ENCODE results near the gene OSBPL2. TPM values are rescaled to one million over a fixed set of nuclear protein-coding genes. Genes with fewer than 3 reads are reported as not detected.

Gene OSBPL2
- polyA plus RNA-seq, 6 donors from 2014 or later: 15.8 to 29.5 (median 17.7) TPM

DNA sequence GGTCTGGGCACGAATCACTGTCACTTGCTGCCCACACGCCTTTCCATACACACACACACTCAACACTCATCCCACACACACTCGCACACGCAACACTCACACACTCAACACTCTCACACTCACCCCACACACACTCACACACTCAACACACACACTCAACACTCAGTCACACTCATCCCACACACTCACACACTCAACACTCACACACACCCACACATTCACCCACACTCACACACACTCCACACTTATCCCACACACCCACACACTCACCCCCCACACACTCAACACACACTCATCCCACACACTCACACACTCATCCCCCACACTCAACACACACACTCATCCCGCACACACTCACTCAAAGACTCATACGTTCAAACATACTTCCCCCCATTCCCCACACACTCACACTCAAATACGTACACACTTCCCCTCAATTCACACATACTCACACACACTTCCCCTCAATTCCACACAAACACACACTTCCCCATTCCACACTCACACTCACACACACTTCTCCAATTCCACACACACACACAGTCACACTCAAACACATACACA, 9.3 kb upstream of the OSBPL2 start:
- peaks cover 4 to 38% (median 26%) of the 10 kb centered on the region in 3 donors for H3K27me3 Mint-ChIP-seq
- no peak for ATAC-seq (ENCODE audit: low read depth in 2 of 2)
- DNase-seq: no peak
- H3K27ac Mint-ChIP-seq: no peak overlapping the region
- peaks cover 0 to 5% (median 3%) of the 10 kb centered on the region in 7 donors for H3K9me3 Mint-ChIP-seq
- H3K4me3 Mint-ChIP-seq: no peak overlapping the region
- no peaks in the 10 kb centered on the region for H3K4me1 Mint-ChIP-seq
- H3K36me3 Mint-ChIP-seq: no peaks in the 10 kb centered on the region

DNA sequence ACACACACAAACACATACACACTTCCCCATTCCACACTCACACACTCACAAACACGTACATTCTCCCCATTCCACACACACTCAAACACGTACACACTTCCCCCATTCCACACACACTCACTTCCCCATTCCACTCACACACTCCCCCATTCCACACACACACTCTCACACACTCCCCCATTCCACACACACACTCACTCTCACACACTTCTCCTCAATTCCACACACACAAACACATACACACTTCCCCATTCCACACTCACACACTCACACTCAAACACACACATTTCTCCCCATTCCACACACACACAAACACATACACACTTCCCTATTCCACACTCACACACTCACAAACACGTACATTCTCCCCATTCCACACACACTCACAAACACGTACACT, 8.7 kb upstream of the OSBPL2 start:
- H3K27me3 Mint-ChIP-seq: peaks cover under 1 to 32% (median 20%) of the 10 kb centered on the region in 3 donors
- ATAC-seq (ENCODE audit: low read depth in 2 of 2) (no peak), DNase-seq (no peak)
- H3K36me3 Mint-ChIP-seq: no peaks in the 10 kb centered on the region
- no peaks in the 10 kb centered on the region for H3K4me1 Mint-ChIP-seq
- peaks cover 0 to 5% (median 3%) of the 10 kb centered on the region in 7 donors for H3K9me3 Mint-ChIP-seq
- no peak overlapping the region for H3K27ac Mint-ChIP-seq
- no peak overlapping the region for H3K4me3 Mint-ChIP-seq

DNA sequence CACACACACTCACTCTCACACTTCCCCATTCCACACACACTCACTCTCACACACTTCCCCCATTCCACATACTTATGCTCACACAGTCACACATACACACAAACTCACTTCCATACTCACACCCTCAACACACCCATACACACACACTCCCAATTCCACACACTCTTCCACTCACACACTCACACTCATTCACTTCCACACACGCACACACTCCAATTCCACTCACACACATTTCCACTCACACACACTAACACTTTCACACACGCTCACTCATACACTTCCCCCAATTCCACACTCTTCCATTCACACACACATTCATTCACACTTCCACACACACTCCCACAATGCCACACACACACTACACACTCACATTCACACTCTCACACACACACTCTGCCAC, 8.0 kb upstream of the OSBPL2 start:
- H3K27ac Mint-ChIP-seq: no peak overlapping the region
- DNase-seq (no peak), ATAC-seq (ENCODE audit: low read depth in 2 of 2) (peak in 1 of 2 donors; percentile 16)
- H3K27me3 Mint-ChIP-seq: peaks cover 0 to 26% (median 14%) of the 10 kb centered on the region in 3 donors
- H3K36me3 Mint-ChIP-seq: no peaks in the 10 kb centered on the region
- H3K4me1 Mint-ChIP-seq: no peaks in the 10 kb centered on the region
- H3K9me3 Mint-ChIP-seq: peaks cover 0 to 5% (median 3%) of the 10 kb centered on the region in 7 donors
- H3K4me3 Mint-ChIP-seq: no peak overlapping the region

DNA sequence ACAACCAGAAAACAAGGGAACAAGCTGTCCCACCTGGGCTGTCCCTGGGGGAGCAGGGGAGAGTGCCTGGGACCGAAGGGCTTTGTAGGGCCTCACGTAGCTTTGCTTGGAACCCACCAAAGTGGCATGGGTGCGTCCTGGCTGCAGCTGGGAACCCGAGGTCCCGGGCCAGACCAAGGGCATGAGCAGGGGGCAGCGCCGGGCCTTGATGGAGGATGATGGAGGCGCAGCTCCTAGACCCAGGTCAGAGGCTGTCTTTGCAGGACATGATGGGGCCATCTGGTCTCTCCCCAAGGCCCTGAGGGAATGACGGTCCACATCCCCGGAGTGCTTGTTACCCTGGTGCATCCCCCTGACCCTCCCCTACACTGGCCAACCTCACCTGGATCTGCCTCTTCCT, 7.6 kb upstream of the OSBPL2 start:
- no peaks in the 10 kb centered on the region for H3K4me1 Mint-ChIP-seq
- no peak overlapping the region for H3K4me3 Mint-ChIP-seq
- peaks cover 0 to 5% (median 3%) of the 10 kb centered on the region in 7 donors for H3K9me3 Mint-ChIP-seq
- no peak overlapping the region for H3K27ac Mint-ChIP-seq
- H3K36me3 Mint-ChIP-seq: no peaks in the 10 kb centered on the region
- DNase-seq (no peak), ATAC-seq (ENCODE audit: low read depth in 2 of 2) (no peak)
- peaks cover 0 to 22% (median 10%) of the 10 kb centered on the region in 3 donors for H3K27me3 Mint-ChIP-seq

DNA sequence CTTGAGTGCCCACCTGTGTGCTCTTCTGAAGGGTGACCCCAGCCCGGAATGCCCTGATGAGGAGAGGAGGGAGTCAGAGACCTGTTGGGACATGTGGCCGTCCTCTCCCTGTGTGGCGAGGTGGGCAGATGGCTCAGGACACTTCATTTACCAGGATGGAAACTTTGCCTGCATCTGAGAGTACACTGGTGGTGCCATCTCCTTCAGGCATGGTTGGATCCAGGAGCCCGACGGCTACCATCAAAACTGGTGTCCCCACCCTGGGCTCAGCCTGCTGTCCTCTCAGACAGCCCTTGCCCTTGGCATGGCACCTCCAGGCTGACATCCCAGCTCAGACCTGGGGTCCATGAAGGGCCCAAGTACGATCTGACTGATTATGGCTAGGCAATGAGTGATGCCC, 7.0 kb upstream of the OSBPL2 start:
- peaks cover 0 to 16% (median 15%) of the 10 kb centered on the region in 3 donors for H3K27me3 Mint-ChIP-seq
- H3K4me1 Mint-ChIP-seq: peaks cover 0 to 4% (median 0%) of the 10 kb centered on the region in 3 donors
- H3K27ac Mint-ChIP-seq: no peak overlapping the region
- ATAC-seq (ENCODE audit: low read depth in 2 of 2): no peak
- H3K36me3 Mint-ChIP-seq: no peaks in the 10 kb centered on the region
- H3K9me3 Mint-ChIP-seq: peaks cover 0 to 5% (median 3%) of the 10 kb centered on the region in 7 donors
- no peak for DNase-seq
- H3K4me3 Mint-ChIP-seq: no peak overlapping the region

DNA sequence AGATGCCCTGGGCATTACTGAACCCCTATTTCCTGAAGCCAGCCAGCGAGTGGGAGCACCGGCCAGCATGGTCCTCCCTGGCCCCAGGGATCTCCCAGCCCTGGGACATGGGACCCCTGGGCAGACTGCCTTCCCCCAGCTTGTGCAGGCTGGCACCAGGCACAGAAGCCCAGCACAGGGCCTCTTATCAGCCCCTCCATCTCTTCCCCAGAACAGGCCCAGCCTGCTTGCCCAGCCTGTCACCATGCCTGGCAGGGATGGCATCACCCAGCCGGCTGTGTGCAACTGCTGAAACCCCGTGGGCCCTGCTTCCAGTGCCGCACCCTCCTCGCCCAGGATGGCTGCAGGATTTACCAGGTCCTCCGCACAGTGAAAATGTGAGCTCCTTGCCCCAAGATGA, 6.1 kb upstream of the OSBPL2 start:
- Mint-ChIP-seq H3K27ac (no peak overlapping the region), H3K9me3 (peaks cover 0 to 5% (median 3%) of the 10 kb centered on the region in 7 donors), H3K4me3 (no peak overlapping the region), H3K4me1 (peaks cover 0 to 4% (median 0%) of the 10 kb centered on the region in 3 donors), H3K27me3 (peaks cover 0 to 10% (median 7%) of the 10 kb centered on the region in 3 donors), H3K36me3 (no peaks in the 10 kb centered on the region)
- no peak for DNase-seq
- ATAC-seq (ENCODE audit: low read depth in 2 of 2): no peak

DNA sequence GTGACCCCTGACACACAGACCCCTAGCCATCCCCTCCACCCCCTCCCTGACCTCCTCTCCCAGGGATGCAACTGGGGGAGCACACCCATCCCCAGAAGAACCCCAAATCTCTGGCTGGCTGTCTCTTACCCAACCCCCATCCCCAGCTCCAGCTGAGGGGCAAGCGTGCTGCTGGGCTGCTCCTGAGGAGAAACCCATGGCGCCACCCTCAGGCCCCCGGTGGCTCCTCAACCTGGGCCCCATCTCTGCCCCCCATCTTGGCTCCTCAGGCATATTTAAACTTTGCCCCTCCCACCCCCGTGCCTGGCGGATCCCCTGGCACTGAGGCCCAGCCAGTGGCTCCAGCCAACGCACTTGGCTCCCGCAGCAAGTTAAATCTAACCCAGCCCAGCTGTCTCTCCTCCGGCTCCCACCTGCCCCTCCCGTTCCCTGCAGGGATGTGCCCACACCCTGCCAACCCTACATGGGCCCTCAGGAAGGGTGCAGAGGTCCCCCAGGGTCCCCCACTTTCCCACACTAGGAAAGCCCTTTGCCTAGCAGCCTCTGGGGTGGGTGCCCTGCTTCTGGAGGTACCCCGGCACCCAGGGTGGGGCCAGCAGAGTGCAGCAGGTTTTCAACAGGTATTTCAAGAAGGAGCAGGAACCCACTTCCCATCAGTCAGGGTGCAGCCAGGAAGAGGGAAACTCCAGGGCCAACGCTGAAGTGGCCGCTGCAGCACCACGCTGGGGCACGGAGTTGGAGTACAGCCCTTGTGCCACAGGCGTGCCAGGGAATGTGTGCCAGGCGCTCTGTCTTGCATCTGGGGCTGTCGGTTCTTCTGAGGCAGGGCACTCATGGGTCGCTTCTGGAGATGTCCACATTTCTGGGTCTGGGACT, 5.3 kb upstream of the OSBPL2 start:
- Mint-ChIP-seq H3K9me3 (peaks cover 0 to 5% (median 3%) of the 10 kb centered on the region in 7 donors), H3K36me3 (no peaks in the 10 kb centered on the region), H3K27ac (no peak overlapping the region), H3K4me3 (no peak overlapping the region), H3K27me3 (peaks cover 0 to 8% (median 6%) of the 10 kb centered on the region in 3 donors), H3K4me1 (peaks cover 4 to 8% (median 5%) of the 10 kb centered on the region in 3 donors)
- ATAC-seq (ENCODE audit: low read depth in 2 of 2) (no peak), DNase-seq (no peak)

DNA sequence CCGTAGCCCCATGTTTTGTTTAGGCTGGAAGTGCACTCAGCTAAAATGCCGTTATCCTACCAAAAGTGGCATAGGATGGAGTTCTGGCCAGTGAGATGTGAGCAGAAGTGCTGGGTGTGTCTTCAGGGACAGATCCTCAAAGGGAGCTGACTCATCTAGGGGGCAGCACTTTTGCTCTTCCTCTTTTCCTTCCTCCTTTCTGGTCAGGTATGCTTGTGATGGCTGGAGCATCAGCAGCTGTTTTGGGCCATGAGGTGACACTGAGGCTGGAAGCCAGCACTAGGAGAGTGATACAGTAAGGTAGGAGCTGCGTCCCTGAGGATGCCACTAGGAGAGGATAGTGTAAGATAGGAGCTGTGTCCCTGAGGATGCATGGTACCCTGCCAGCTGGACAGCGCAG, 4.6 kb upstream of the OSBPL2 start:
- no peak for DNase-seq
- no peaks in the 10 kb centered on the region for H3K36me3 Mint-ChIP-seq
- ATAC-seq (ENCODE audit: low read depth in 2 of 2): no peak

DNA sequence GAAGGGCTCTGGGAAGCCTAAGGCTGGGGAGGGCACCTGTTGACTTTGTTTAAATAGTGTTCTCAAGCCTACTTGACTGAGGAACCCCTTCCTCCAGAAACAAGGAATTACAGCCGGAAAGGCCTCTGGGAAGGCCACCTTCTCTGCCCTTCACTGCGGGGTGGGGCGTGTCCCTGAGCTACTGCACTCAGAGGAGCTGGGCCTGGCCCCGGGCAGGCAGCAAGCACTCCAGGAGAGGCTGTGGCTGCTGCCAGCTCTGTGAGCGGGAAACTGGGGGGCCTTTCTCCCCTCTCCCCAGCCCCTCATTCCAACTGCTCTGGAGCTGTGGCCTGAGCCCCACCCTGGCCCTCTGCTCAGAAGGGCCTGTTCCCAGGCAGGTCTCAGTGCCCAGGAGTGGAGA, 4.0 kb upstream of the OSBPL2 start:
- Mint-ChIP-seq H3K27me3 (peaks cover 0 to 8% (median 6%) of the 10 kb centered on the region in 3 donors), H3K4me1 (peaks cover 8 to 11% (median 10%) of the 10 kb centered on the region in 3 donors), H3K36me3 (no peaks in the 10 kb centered on the region), H3K27ac (peak overlapping the region in 1 of 6 donors; percentile 81), H3K4me3 (no peak overlapping the region), H3K9me3 (peaks cover 0 to 5% (median 3%) of the 10 kb centered on the region in 7 donors)
- DNase-seq (no peak), ATAC-seq (ENCODE audit: low read depth in 2 of 2) (no peak)

More for the DNA sequence above, 4.6 kb upstream of the OSBPL2 start:
- Mint-ChIP-seq H3K9me3 (peaks cover 0 to 5% (median 3%) of the 10 kb centered on the region in 7 donors), H3K4me1 (peaks cover 5 to 11% (median 5%) of the 10 kb centered on the region in 3 donors), H3K4me3 (no peak overlapping the region), H3K27ac (no peak overlapping the region), H3K27me3 (peaks cover 0 to 8% (median 6%) of the 10 kb centered on the region in 3 donors)

DNA sequence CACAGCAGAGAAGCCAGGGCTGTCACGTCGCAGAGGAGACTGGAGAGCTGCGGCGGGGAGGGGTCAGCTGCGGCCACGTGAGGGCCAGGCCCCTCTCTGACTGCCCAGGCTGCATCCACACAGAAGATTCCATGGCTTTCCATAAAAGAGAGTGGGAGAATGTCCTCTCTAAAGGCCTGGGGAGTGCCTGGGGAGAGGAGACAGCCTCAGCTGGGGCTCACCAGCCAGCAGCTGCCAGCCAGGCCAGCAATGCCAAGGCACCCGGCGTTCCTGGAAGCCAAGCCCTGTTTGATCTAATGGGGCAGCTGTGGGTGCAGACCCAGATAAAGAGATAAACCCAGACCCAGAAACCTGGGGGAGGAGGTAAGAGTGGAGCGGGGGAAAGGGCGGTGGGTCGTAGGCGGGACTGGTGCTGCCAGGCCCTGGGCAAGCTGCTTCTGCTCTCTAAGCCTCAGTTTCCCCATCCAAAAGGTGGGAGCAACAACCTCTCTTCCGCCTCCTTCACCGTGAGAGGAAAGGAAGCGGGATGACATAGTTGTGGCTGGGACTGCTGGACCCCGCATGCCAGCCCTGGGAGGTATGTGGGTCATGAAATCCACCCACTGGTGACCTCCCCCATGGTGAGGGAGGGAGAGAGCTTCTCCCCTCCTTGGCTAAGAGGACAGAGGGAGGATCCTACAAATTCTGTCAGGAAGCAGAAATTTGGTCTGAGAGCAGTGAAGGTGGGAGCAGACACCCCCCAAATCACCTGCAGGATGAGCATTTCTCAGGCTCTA, 3.1 kb upstream of the OSBPL2 start:
- H3K27ac Mint-ChIP-seq: no peak overlapping the region
- H3K9me3 Mint-ChIP-seq: peaks cover 0 to 5% (median 3%) of the 10 kb centered on the region in 7 donors
- H3K4me1 Mint-ChIP-seq: peaks cover 14 to 18% (median 17%) of the 10 kb centered on the region in 3 donors
- H3K27me3 Mint-ChIP-seq: peaks cover 0 to 8% (median 6%) of the 10 kb centered on the region in 3 donors
- DNase-seq (no peak), ATAC-seq (ENCODE audit: low read depth in 2 of 2) (no peak)
- no peaks in the 10 kb centered on the region for H3K36me3 Mint-ChIP-seq
- H3K4me3 Mint-ChIP-seq: peak overlapping the region in 1 of 8 donors; percentile 47

DNA sequence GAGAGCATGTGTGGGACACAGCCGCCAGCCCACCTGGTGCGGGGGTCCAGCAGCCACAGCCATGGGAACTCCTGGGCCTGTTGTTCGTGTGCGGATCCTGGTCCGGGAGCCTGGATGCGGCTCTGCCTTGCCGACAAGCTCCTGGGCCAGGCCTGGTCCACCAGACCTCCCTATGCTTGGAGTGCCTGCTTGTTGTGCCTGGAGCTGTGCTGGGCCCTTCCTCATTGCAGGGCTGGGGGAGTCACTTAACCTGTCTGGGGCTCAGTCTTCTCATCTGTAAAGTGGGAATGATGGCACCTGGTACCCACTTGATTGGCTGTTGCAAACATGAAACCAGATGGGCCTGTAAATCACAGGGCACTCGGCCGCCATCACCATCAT, 2.6 kb upstream of the OSBPL2 start:
- Mint-ChIP-seq H3K4me1 (peaks cover 15 to 23% (median 19%) of the 10 kb centered on the region in 3 donors), H3K9me3 (peaks cover 0 to 5% (median 3%) of the 10 kb centered on the region in 7 donors), H3K4me3 (peak overlapping the region in 1 of 8 donors; percentile 29), H3K27me3 (peaks cover 0 to 8% (median 6%) of the 10 kb centered on the region in 3 donors), H3K27ac (peak overlapping the region in 1 of 6 donors; percentile 37), H3K36me3 (no peaks in the 10 kb centered on the region)
- no peak for DNase-seq
- no peak for ATAC-seq (ENCODE audit: low read depth in 2 of 2)

DNA sequence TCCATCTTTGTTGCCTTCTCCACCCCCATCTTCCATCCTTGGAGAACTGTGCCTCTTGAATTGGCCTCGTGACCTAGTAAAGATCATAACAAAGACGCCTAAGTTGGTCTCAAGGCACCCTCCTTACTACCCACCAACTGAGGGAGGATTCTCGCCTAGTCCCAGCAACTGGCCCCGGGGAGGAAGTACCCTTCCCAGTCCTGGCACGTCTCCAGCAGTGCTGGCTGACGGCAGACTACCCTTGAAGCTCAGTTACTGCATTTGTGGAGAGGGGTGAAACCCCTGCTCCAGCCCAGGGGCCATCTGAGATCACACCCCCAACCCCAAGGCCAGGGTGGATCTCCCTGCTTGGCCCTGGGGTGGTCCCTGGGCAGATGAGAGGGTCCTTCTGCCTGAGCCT, 2.1 kb upstream of the OSBPL2 start:
- peak overlapping the region in 2 of 8 donors; percentile 29 to 51 for H3K4me3 Mint-ChIP-seq
- H3K27me3 Mint-ChIP-seq: peaks cover 0 to 8% (median 6%) of the 10 kb centered on the region in 3 donors
- peak overlapping the region in 1 of 6 donors; percentile 37 for H3K27ac Mint-ChIP-seq
- ATAC-seq (ENCODE audit: low read depth in 2 of 2) (no peak), DNase-seq (no peak)
- peaks cover 15 to 27% (median 19%) of the 10 kb centered on the region in 3 donors for H3K4me1 Mint-ChIP-seq
- no peaks in the 10 kb centered on the region for H3K36me3 Mint-ChIP-seq
- peaks cover 0 to 5% (median 3%) of the 10 kb centered on the region in 7 donors for H3K9me3 Mint-ChIP-seq

Measured in naive B cell (primary cell).